B cell (primary cell): ENCODE results near the gene LRRC31. TPM values are rescaled to one million over a fixed set of nuclear protein-coding genes. Genes with fewer than 3 reads are reported as not detected.

Source experiments
- ATAC-seq: fragments of 200-7000 bp; cut with Tn5 transposase; one replicate; pipeline ENCODE4 v1.10.0; 2021; ENCODE audit warnings: low read depth, mild to moderate bottlenecking, moderate number of reproducible peaks, moderate library complexity
- CTCF ChIA-PET: fragments of 350-600 bp; sonication (Branson Sonifier 250); formaldehyde crosslinking; loops from one replicate; lab custom pipeline; 2021; ENCODE audit warnings: antibody characterized with exemption, inconsistent platforms; lab: Charles Lee
- POLR2A ChIA-PET: fragments of 350-600 bp; sonication (Branson Sonifier 250); formaldehyde crosslinking; loops from one replicate; lab custom pipeline; 2021; ENCODE audit warnings: antibody characterized with exemption; lab: Charles Lee
- DNase-seq: peaks from one replicate; pipeline ENCODE4 v3.0.0; 2013
- H2AFZ ChIP-seq: 2 replicates; pipeline ENCODE4 v1.6.1; 2012; ENCODE audit warnings: mild to moderate bottlenecking, low read depth, low read length; ENCODE audit not compliant: insufficient read depth, poor library complexity, severe bottlenecking
- H3K27ac ChIP-seq, 2 donors: 1 replicate in 1 of 2; 2 replicates in 1 of 2; pipeline ENCODE4 v1.5.1; 2012 to 2013; ENCODE audit warnings: low read length in 2 of 2, mild to moderate bottlenecking in 2 of 2, moderate library complexity in 1 of 2
- H3K27me3 ChIP-seq, 4 experiments: fragments of 200-600 bp in 1 of 4; sonication (generic) in 1 of 4; replicated peaks in 1 of 4; 1 replicate in 2 of 4; 2 replicates in 2 of 4; pipeline versions ENCODE4 v1.6.1 to v1.7.0; 2013 to 2016; ENCODE audit warnings: low read length in 3 of 4, mild to moderate bottlenecking in 2 of 4, mixed read lengths in 1 of 4, moderate library complexity in 1 of 4; ENCODE audit not compliant: insufficient read depth in 4 of 4, control insufficient read depth in 3 of 4; ENCODE audit errors: control extremely low read depth in 1 of 4
- H3K36me3 ChIP-seq, 2 experiments: replicated peaks in 1 of 2; 1 replicate in 1 of 2; 2 replicates in 1 of 2; pipeline versions ENCODE4 v1.6.1 to v1.7.1; 2013; ENCODE audit warnings: low read length in 1 of 2; ENCODE audit not compliant: insufficient read depth in 2 of 2, control insufficient read depth in 1 of 2; ENCODE audit errors: control extremely low read depth in 1 of 2, extremely low read depth in 1 of 2
- H3K4me1 ChIP-seq, 2 donors: fragments of 200-600 bp in 1 of 2; sonication (generic) in 1 of 2; 1 replicate in 1 of 2; 2 replicates in 1 of 2; pipeline versions ENCODE4 v1.5.1 to v1.6.1; 2013 to 2017; ENCODE audit warnings: low read length in 2 of 2; ENCODE audit not compliant: control insufficient read depth in 2 of 2, insufficient read depth in 2 of 2
- H3K4me2 ChIP-seq: replicated peaks from 2 replicates; pipeline ENCODE3; 2012; ENCODE audit warnings: mild to moderate bottlenecking, low read depth, low read length; ENCODE audit not compliant: poor library complexity, severe bottlenecking
- H3K4me3 ChIP-seq, 5 experiments: fragments of 200-600 bp in 1 of 5; sonication (generic) in 1 of 5; 1 replicate in 3 of 5; 2 replicates in 2 of 5; pipeline versions ENCODE4 v1.5.1 to v1.7.0; 2011 to 2016; ENCODE audit warnings: low read length in 4 of 5, mild to moderate bottlenecking in 4 of 5, low read depth in 2 of 5, control low read depth in 1 of 5, moderate library complexity in 1 of 5; ENCODE audit not compliant: insufficient read depth in 1 of 5; ENCODE audit errors: control extremely low read depth in 1 of 5, extremely low read depth in 1 of 5
- H3K79me2 ChIP-seq: fragments of 200-600 bp; sonication (generic); one replicate; pipeline ENCODE4 v1.6.0; 2016; ENCODE audit warnings: low read length; ENCODE audit not compliant: control insufficient read depth, insufficient read depth
- H3K9ac ChIP-seq: fragments of 200-600 bp; sonication (generic); 2 replicates; pipeline ENCODE4 v1.6.1; 2017; ENCODE audit warnings: mild to moderate bottlenecking, low read length, moderate library complexity
- H3K9me3 ChIP-seq, 3 donors: one replicate each; pipeline versions ENCODE4 v1.6.1 to v1.7.1; 2013; ENCODE audit warnings: low read length in 2 of 3; ENCODE audit not compliant: control insufficient read depth in 2 of 3, insufficient read depth in 1 of 3; ENCODE audit errors: control extremely low read depth in 1 of 3
- H4K20me1 ChIP-seq: 2 replicates; pipeline ENCODE4 v1.6.0; 2012; ENCODE audit warnings: mild to moderate bottlenecking, low read length; ENCODE audit not compliant: insufficient read depth, control insufficient read depth, poor library complexity, severe bottlenecking
- H3K27ac Mint-ChIP-seq: one replicate; pipeline ENCODE4 v1.8.0; 2021; ENCODE audit warnings: mixed read lengths
- H3K27me3 Mint-ChIP-seq: one replicate; pipeline ENCODE4 v1.8.0; 2021; ENCODE audit warnings: mixed read lengths
- H3K4me1 Mint-ChIP-seq: one replicate; pipeline ENCODE4 v1.8.0; 2021; ENCODE audit warnings: mixed read lengths
- H3K4me3 Mint-ChIP-seq: one replicate; pipeline ENCODE4 v1.8.0; 2021; ENCODE audit warnings: mixed read lengths
- H3K9me3 Mint-ChIP-seq: one replicate; pipeline ENCODE4 v1.8.0; 2022; ENCODE audit warnings: mixed read lengths; ENCODE audit not compliant: insufficient read depth
- EZH2 ChIP-seq: IDR thresholded peaks from 2 replicates; pipeline ENCODE4 v1.6.1; 2012; ENCODE audit warnings: borderline replicate concordance, low read depth, mild to moderate bottlenecking, moderate library complexity, low read length; ENCODE audit not compliant: insufficient read depth, poor library complexity, severe bottlenecking
- WGBS: methylation state at CpG from one replicate; pipeline ENCODE4 v1.1.5; 2013; ENCODE audit warnings: missing lambda C conversion rate; ENCODE audit not compliant: insufficient coverage; 5-methylcytosine and 5-hydroxymethylcytosine counted together
- intact Hi-C: fragments of 100-400 bp; cut with micrococcal nuclease; formaldehyde crosslinking; loops from one replicate; pipeline ENCODE4 v1.10.0; 2022
- polyA plus RNA-seq: library from polyadenylated mRNA; depleted of rRNA; stranded (reverse); fragments of >200 nt; gene quantifications from 2 replicates; pipeline ENCODE4 v1.2.3, GENCODE V29; 2012
- total RNA-seq, 2 donors: library from RNA; stranded (reverse); fragments of 120-200 nt in 1 of 2; gene quantifications; 1 replicate in 1 of 2; 2 replicates in 1 of 2; pipeline versions ENCODE4 v1.2.3 to v1.2.4, GENCODE V29; 2013 to 2022
- TF ChIP-seq, protein P1 (sequence below): fragments of 200-600 bp; IDR thresholded peaks from one replicate; pipeline ENCODE4 v1.8.0; 2022; ENCODE audit warnings: antibody characterized with exemption, mild to moderate bottlenecking

Gene LRRC31
- total and polyA plus RNA-seq, 2 donors (not counting 1 experiment from before 2014, with no cell fraction given): not detected

DNA sequence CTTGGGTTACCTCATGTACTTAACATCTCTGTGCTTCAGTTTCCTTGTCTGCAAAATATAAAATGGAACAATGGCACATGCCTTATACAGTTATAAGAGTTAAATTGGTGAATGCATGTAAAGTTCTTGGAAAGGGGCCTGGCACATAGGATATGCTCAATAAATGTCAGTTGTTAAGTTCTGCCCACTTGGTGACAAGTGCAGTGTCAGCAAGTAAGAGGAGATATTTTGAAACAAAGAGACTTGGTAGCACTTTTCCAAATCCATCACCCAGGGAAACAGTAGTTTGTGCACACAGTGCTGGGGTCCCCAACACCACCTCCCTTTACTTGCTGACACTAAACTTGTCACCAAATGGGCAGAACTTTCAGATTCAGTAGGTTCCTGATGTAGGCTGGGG lies 19.1 kb downstream of the LRRC31 start:
- Histone ChIP-seq H3K9me3 (no peaks in the 10 kb centered on the region), H4K20me1 (no peaks in the 10 kb centered on the region), H3K4me3 (no peak overlapping the region), H3K36me3 (no peaks in the 10 kb centered on the region), H3K27me3 (no peaks in the 10 kb centered on the region), H3K27ac (no peak overlapping the region), H2AFZ (no peak overlapping the region), H3K79me2 (peaks cover 4% of the 10 kb centered on the region), H3K9ac (no peak overlapping the region), H3K4me2 (no peak overlapping the region), H3K4me1 (peaks cover 31 to 35% of the 10 kb centered on the region in 2 donors)
- DNase-seq (no peak), ATAC-seq (no peak)
- H3K27me3 Mint-ChIP-seq: no peaks in the 10 kb centered on the region
- peaks cover 33% of the 10 kb centered on the region for H3K4me1 Mint-ChIP-seq
- POLR2A ChIA-PET: no interaction called here
- H3K27ac Mint-ChIP-seq: no peak overlapping the region
- CTCF ChIA-PET: interaction anchor here (8.9 kb wide), 1 partner anchor 13 kb away, joined by 60 read pairs; no protein-coding TSS in a partner anchor
- TF ChIP-seq EZH2: no peak
- TF ChIP-seq, protein P1, sequence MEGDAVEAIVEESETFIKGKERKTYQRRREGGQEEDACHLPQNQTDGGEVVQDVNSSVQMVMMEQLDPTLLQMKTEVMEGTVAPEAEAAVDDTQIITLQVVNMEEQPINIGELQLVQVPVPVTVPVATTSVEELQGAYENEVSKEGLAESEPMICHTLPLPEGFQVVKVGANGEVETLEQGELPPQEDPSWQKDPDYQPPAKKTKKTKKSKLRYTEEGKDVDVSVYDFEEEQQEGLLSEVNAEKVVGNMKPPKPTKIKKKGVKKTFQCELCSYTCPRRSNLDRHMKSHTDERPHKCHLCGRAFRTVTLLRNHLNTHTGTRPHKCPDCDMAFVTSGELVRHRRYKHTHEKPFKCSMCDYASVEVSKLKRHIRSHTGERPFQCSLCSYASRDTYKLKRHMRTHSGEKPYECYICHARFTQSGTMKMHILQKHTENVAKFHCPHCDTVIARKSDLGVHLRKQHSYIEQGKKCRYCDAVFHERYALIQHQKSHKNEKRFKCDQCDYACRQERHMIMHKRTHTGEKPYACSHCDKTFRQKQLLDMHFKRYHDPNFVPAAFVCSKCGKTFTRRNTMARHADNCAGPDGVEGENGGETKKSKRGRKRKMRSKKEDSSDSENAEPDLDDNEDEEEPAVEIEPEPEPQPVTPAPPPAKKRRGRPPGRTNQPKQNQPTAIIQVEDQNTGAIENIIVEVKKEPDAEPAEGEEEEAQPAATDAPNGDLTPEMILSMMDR: no peak
- H3K9me3 Mint-ChIP-seq: no peaks in the 10 kb centered on the region
- intact Hi-C loops: no loop called here
- H3K4me3 Mint-ChIP-seq: no peak overlapping the region

DNA sequence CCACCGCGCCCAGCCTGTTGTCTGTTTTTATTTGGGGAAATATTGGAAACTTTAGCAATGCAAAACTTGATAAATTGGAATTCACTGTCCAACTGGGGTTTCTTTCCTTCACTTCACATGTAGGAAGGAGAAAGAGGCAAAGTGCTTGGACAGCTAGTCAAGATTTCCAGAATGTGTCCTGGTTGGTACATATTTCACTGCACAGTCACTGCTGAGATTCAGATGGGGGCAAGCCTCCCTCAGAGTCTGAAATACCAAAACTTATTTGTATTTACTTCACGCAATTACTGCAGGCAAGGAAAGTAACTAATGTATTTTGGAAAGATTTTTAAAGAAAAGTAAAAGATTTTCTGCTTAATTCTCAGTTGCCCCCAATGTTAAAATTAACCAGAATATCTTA lies 21.0 kb downstream of the LRRC31 start:
- WGBS: no CpG with 5 or more reads among the region's 3 CpGs
- no peaks in the 10 kb centered on the region for H3K27me3 Mint-ChIP-seq
- no peaks in the 10 kb centered on the region for H3K9me3 Mint-ChIP-seq
- no peaks in the 10 kb centered on the region for H3K27me3 ChIP-seq
- intact Hi-C loops: loop anchor here (5.0 kb wide), 1 partner anchor 189 kb away; the partner anchor contains the start of gene GPR160
- no peak overlapping the region for H2AFZ ChIP-seq
- no peaks in the 10 kb centered on the region for H3K9me3 ChIP-seq
- H3K27ac ChIP-seq: no peak overlapping the region
- no peaks in the 10 kb centered on the region for H3K36me3 ChIP-seq
- no peaks in the 10 kb centered on the region for H4K20me1 ChIP-seq
- H3K4me2 ChIP-seq: no peak overlapping the region
- DNase-seq: no peak
- CTCF ChIA-PET: interaction anchor here (8.9 kb wide), 1 partner anchor 15 kb away, joined by 60 read pairs; no protein-coding TSS in a partner anchor
- peaks cover 4% of the 10 kb centered on the region for H3K79me2 ChIP-seq
- ATAC-seq: no peak
- POLR2A ChIA-PET: no interaction called here
- TF ChIP-seq EZH2: no peak
- TF ChIP-seq, protein P1: no peak
- H3K9ac ChIP-seq: no peak overlapping the region
- H3K4me1 Mint-ChIP-seq: peaks cover 42% of the 10 kb centered on the region
- H3K4me3 ChIP-seq: no peak overlapping the region
- peak overlapping the region; percentile 69 for H3K27ac Mint-ChIP-seq
- no peak overlapping the region for H3K4me3 Mint-ChIP-seq
- peaks cover 35% of the 10 kb centered on the region in 2 donors for H3K4me1 ChIP-seq
